GM12872 (cell line): ENCODE results near the gene PAGE2B.

Experiments used
- TF ChIP-seq, protein P1 (sequence below): IDR thresholded peaks from 3 replicates; pipeline ENCODE4 v1.5.1; 2011; ENCODE audit warnings: low read depth, mild to moderate bottlenecking, low read length, moderate library complexity; ENCODE audit not compliant: insufficient read depth

PAGE2B gene

GRCh38 chrX:55033429-55033828, 41.4 kb upstream of the PAGE2B start:
- TF ChIP-seq, protein P1, sequence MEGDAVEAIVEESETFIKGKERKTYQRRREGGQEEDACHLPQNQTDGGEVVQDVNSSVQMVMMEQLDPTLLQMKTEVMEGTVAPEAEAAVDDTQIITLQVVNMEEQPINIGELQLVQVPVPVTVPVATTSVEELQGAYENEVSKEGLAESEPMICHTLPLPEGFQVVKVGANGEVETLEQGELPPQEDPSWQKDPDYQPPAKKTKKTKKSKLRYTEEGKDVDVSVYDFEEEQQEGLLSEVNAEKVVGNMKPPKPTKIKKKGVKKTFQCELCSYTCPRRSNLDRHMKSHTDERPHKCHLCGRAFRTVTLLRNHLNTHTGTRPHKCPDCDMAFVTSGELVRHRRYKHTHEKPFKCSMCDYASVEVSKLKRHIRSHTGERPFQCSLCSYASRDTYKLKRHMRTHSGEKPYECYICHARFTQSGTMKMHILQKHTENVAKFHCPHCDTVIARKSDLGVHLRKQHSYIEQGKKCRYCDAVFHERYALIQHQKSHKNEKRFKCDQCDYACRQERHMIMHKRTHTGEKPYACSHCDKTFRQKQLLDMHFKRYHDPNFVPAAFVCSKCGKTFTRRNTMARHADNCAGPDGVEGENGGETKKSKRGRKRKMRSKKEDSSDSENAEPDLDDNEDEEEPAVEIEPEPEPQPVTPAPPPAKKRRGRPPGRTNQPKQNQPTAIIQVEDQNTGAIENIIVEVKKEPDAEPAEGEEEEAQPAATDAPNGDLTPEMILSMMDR, result no peak

DNA sequence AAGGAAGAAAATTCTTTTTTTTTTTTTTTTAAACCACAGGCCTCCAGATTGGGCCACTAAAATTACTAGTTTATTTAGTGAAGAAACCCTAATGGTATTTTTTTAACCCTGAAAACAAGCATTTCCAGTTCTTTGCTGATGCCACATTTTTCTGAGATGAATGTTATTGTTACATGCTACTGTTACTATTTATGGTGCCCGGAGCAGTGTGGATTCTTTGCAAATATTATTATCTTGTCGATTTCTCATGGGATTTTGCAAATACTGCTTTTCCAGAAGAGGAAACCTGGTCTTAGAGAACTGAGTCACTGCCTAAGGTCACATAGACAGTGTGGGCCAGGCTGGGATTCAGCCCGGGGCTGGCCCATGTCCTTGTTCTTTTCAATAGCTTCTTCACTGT, 35.4 kb upstream of the PAGE2B start:
- TF ChIP-seq, protein P1, result no peak

DNA sequence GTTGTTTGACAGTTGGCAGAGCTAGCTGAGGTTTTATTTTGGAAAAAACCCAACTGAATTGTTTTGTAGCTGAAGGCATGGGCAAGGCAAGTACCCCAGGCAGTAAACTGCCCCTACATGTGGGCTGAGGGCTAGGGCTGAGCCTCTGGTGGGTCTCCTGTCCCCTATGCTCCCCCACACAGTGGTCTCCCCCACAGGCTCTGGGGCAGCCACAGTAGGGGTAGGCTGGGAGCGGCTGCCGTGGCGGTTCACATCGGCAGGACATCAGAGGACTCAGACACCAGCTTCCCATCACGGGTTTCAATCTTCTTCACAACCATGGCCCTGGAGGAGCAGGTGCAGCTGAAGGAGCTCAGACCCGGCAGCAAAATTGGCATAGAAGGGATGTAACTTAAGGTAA, 33.3 kb upstream of the PAGE2B start:
- TF ChIP-seq, protein P1, result no peak

DNA sequence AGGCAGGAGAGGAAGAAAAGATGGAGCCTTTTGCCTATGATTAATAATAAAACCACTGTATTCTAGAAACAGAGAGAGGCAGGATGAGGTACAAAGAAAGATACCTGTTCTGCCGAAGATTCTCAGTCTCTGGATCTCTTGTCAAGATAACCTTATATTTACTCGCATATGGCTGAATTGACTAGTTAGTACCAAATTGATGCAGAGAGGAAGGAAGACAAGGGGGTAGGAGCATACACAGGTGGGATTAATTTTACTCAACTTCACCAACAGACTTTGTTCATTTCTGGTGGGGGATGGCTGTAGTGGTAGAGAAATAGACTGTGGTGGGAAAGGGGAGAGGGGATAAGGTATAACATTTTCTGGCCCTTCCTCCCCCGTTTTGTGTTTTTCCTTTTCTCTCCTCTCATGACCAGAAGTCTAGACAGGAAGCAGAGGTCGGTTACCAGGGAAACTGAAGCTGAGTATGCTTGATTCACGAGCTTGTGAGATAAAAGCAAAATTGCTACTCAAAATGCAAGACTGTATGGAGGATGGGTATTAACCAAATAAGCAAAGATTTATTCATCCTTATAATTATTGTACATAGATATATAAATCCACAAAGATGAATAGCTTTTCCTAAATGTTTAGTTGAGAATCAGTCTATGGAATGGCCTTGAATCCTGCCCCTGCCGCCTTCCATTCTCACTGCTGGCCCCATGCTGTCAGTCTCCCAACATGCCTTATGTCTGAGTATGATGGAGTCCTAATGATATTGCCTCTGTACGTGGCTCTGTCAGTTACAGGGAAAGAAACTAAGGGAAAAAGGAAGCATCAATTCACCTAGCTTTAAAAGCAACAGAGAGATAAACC, 17.8 kb upstream of the PAGE2B start:
- TF ChIP-seq, protein P1, result no peak

- TF ChIP-seq, protein P1, result peak; percentile 61
Observed at GRCh38 chrX:55057675-55058249, 17.1 kb upstream of the PAGE2B start.

DNA sequence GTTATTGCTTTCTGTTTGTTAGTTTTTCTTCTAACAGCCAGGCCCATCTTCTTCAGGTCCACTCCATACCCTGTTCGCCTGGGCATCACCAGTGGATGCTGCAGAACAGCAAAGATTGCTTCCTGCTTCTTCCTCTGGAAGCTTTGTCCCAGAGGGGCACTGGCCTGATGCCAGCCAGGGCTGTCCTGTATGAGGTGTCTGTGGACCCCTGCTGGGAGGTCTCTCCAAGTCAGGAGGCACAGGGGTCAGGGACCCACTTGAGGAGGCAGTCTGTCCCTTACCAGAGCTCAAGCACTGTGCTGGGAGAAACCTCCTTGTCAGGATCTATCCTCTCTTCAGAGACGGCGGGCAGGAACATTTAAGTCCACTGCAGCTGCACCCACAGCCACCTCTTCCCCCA, 2.5 kb upstream of the PAGE2B start:
- TF ChIP-seq, protein P1, result no peak

GRCh38 chrX:55088795-55089489, 14.1 kb downstream of the PAGE2B start, which contains the start of gene PAGE2:
PAGE2 (plus strand) TSS chrX:55089018; CDS start chrX:55090021, 1,003 bp downstream.
- TF ChIP-seq, protein P1, result no peak
